SH-SY5Y (cell line): ENCODE data around the gene TNFSF15.

Source experiments
- GATA2 ChIP-seq: IDR thresholded peaks from 2 replicates; pipeline ENCODE4 v1.6.1; 2011; ENCODE audit warnings: mild to moderate bottlenecking, low read depth, low read length
- GATA3 ChIP-seq: IDR thresholded peaks from 2 replicates; pipeline ENCODE4 v1.6.1; 2011; ENCODE audit warnings: low read depth, mild to moderate bottlenecking, low read length, moderate library complexity

Gene TNFSF15

DNA sequence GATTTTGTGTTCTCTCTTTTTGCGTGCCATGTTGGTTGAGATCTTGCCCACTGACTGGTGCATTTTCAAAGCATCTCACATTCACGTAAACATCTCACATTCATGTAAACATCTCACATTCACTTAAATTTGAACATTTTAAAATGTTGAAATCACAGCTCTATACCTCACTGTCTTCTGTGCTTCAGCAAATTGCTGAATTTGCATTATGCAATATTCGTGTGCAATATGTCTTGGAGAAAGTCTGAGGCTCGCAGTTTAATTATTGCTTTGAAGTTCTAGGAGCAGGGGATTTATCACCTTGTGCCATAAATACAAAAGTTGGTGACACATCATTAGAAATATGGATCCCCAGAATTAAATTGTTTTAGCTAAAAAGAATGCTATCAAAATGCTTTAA, 42.6 kb downstream of the TNFSF15 start:
- TF ChIP-seq GATA2 (no peak), GATA3 (no peak)

DNA sequence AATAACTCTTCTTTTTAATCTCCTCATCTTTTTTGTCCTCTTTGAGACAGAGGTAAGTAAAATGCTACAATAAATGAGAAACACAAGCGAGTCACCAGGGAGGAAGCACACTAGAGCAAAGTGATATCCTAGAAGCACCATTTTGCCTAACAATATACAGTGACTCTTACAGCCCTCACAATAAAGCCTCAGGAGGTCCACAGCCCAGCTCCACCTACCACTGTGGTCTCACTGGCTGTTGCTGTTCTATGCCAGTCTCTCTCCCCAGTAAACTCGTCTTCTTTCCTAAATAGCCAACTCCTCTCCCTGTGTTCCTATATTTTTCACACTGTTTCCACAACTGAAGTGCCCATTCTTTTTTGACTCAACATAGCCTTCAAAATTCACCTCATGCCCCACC, 44.3 kb downstream of the TNFSF15 start:
- no peak for TF ChIP-seq GATA3
- no peak for TF ChIP-seq GATA2

DNA sequence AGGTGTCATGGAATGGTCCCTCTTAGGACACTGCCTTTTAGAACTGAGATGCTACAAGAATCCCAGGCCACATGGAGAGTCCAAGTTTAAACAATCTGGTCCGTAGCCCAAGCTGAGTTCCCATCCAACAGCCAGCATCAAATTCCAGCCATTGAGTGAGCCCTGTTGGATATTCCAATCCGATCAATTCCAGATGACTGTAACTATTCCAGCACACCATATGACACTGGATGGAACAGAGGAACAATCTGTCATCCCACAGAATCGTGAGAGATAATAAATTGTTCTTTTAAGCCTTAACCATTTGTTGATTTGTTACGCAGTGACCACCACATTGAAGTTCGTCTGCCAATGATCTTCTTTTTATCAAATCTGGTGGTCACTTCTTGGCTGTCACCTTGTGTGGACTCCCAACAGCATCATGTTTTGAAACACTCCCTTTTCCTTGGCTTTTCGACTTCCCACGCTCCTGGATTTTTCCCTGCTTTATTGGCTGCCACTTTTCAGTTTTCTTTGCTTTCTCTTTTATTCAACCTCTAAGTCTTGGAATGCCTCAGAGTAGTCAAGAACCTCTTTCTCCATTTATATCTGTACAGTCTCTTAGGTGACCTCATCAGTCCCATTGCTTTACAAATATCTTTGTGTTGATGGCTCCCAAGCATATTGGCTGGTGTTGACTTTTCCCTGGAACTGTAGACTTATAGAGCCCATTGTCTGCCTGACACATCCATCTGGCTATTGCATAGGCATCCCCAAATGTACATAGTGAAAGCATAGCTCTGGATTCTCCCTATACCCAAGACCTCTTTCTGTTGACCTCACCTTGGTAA, 46.1 kb downstream of the TNFSF15 start:
- TF ChIP-seq GATA3 (no peak), GATA2 (no peak)

DNA sequence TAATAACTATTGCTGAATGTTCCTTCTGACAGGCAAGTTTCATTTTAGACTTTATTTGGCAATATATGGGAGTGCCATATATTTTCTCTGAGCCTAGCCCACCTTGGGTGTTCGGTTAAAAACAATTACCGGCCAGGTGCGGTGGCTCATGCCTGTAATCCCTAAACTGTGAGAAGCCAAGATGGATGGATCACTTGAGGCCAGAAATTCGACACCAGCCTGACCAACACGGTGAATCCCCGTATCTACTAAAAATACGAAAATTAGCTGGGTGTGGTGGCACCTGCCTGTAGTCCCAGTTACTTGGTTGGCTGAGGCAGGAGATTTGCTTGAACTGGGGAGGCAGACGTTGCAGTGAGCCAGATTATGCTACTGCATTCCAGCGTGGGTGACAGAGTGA, 47.9 kb downstream of the TNFSF15 start:
- TF ChIP-seq GATA3 (no peak), GATA2 (no peak)

DNA sequence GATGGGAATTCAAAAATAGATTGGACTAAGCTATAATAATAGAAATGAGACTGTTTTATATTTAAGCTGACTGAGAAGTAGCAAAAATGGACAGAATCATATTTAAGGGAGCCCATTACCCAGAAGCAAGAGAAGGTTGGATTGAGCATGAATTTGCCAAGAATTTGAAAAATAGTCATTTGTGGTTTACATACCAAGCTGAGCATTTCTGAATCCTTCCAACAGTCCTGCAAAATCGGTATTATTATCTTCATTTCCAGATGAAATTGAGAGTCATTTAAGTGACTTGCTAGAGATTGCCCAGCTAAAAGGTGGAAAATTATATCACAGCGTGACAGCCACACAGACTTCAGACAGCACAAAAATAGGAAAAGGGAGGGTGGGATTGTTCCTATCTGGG, 48.4 kb downstream of the TNFSF15 start:
- TF ChIP-seq GATA2: no peak
- no peak for TF ChIP-seq GATA3

DNA sequence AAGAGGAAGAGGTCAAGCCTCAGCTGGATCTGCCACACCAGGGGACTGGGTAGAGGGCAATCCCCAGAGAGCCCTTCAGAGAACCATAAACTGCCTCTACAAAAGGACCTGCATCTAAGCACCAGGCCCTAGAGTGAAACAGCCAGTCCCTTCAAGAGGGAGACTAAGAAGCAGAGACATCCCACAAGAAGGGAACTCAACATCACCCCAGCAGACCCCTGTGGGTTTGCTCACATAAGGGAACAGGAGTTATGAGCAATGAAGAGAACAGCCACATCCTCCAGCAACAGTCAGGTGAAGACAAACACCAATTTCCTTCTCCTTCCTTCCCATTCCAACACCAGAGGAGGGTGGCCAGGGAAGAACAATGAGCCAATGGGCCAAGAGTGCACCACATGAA, 48.9 kb downstream of the TNFSF15 start:
- TF ChIP-seq GATA3 (no peak), GATA2 (no peak)

DNA sequence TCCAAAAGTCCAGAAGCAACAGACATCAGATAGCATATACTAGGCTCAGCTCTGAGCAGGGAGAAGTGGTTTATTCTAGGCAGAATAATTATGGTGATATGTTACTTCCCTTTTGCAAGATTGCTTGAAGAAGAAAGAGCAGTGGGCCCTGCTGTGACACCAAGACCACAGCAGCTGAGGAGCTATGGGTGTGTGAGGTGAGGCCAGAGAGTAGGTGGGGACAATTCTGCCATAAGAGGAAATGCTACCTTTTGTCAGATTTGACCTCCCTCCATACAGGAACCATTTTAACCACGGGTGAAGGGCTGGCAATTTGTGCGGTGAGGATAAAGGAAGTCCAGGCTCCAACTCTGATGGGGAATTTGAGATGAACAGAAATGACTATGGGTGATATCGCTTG, 51.3 kb downstream of the TNFSF15 start:
- TF ChIP-seq GATA3: no peak
- no peak for TF ChIP-seq GATA2

DNA sequence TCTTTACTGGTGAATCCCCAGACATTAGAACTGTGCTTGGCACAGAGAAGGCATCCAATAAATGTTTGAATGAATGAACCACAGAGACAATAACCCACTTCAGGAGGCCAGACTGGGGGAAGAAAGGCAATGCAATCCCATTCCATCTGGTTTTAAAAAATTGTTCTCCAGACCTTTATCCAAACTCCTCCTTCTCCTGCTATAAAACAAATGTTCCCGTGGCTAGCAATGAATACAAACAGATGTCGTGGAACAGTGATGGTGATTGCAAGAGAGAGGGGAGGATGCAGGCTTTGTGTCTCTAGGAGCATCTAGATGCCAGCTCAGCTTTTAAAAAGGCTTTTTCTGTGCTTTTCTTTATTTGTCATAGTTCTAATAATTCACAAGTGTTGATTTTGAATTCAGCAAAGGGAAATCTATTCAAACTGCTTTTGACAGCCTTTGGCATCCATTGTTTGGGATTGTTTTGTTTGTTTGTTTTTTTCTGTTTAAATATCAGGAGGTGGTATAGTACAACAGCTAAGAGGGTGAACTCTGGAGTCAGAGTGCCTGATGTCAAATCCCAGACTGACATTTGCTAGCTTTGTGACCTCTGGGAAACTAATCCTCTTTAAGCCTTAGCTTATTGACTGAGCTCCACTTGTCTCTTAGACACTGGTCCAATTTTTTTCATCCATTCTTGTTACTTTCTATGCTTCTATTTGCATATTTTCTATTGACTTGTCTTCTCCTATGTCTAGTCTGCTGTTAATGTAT, 59.1 kb downstream of the TNFSF15 start:
- TF ChIP-seq GATA3: no peak
- TF ChIP-seq GATA2: no peak

DNA sequence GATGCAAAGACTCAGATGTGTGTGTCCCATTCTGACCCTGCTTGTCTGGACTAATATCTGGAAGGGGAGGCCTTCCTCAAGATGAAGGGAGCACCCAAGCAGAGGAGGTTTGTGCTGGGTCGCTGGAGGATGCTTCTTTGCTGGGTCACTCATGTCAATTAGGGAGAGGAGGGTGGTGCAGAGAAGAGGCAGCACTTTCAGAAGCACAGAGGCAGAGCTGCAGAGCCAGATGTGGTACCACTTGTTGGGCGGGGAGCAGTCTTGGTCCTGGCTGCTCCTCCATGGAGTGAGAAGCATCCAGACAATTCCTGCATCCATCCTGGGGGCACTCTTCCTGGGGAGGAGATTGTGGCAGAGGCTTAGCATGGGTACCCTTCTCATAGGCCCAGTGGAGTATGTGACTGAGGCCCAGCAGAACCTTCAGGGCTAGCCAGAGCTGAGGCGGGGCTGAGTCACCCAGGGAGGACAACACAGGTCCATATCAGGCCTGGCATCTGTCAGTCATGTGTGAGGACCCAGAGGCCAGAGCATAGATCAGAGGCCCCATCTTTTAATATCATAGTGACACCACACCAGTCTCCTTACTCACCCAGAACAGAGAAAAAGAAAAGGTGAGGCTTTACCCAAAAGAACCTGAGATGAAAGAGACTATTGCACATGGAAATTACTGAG, 59.8 kb downstream of the TNFSF15 start:
- no peak for TF ChIP-seq GATA2
- no peak for TF ChIP-seq GATA3

DNA sequence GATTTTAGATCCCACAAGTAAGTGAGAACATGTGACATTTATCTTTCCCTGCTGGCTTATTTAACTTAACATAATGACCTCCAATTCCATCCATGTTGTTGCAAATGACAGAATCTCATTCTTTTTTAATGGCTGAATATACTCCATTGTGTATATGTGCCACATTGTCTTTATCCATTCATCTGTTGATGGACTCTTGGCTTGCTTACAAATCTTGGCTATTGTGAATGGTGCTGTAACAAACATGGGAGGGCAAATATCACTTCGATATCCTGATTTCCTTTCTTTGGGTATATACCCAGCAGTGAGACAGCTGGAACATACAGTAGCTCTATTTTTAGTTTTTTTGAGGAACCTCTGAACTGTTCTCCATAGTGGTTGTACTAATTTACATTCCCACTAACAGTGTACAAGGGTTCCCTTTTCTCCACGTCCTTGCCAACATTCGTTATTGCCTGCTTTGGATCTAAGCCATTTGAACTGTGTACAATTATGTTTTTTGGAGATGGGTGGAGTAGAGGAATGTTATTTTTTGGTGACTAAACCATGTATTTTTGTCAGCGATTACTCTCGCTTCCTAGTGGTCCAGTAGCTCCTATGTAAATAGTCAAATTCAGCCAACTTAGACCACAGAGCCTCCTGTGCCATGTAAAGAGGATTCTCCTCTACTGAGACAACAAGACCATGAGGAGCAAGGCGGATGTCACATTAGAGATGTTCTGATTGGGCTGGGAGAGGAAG, 60.6 kb downstream of the TNFSF15 start:
- TF ChIP-seq GATA3: no peak
- no peak for TF ChIP-seq GATA2

DNA sequence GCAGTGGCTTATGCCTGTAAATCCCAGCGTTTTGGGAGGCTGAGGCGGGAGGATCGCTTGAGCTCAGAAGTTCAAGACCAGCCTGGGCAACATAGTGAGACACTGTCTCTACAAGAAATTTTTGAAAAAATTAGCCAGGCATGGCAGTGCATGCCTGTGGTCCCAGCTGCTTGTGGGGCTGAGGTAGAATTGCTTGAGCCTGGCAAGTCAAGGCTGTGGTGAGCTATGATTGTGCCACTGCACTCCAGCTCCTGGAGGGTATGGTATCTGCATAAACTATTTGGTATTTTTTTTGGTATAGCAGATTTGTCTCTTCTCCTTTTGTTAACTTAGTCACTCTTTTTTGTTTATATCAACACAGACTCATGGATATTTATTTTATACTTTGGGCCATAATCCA, 62.4 kb downstream of the TNFSF15 start:
- TF ChIP-seq GATA2 (no peak), GATA3 (no peak)

DNA sequence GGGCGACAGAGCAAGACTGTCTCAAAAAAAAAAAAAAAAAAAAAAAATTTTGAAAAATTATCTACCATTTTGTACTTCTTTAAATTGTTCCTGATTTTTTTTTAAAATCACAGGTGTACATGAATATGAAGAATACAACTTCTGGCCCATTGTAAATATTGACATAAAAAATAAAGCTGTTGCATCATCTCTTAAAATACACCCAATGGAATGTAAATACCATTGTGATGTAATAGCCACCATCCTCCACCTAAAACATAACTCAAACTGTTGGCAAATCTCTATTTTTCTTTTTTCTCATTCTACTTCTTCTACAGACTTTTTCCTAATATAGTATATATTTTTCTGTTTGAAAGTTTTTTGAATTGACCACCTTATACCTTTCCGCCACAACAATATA, 62.9 kb downstream of the TNFSF15 start:
- TF ChIP-seq GATA2: no peak

DNA sequence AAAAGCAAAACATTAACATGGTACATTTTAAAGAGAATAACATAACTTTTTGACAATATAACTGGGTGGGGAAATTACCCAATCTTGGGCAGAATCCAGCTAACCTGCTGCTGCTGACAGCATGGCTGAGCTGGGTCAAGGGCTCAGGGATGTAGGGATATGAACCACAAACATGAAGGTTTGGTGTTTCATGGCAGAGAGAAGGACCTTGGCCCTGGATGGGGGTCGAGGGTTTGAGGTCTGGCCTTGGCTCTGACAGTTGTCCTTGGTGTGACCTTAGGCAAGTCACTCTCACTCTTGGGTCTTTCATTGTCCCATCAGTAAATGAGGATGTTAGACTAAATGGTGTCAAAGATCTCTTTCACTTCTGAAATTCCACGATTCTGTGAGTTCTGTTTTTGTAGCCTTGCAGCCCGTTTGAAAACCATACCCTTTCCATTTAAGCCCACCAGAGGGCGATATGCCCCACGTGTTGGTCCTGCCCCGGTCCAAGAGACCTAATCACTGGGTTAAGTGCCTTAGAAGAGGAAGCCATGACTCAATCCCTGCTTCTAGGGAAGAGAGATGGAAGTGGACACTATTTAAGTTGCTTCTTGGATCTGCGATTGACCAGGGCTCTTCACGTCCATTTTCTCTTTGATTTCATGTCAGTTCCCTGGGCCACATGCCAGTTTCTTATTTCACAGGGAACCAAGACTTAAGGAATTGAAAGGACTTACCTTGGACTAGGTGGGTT, 67.1 kb downstream of the TNFSF15 start:
- TF ChIP-seq GATA2: no peak
- TF ChIP-seq GATA3: no peak
